NT2/D1 (cell line): Measurements from ENCODE around the gene BNC2.

Experiments
- DNase-seq: peaks from one replicate; pipeline ENCODE4 v3.0.0-alpha.2; 2011; ENCODE audit warnings: low read depth, low spot score
- H3K27me3 ChIP-seq: 2 replicates; pipeline ENCODE4 v1.6.0; 2011; ENCODE audit warnings: mild to moderate bottlenecking; ENCODE audit not compliant: insufficient read length, insufficient read depth
- H3K36me3 ChIP-seq: 2 replicates; pipeline ENCODE4 v1.6.1; 2011; ENCODE audit warnings: mild to moderate bottlenecking, low read length, mixed read lengths; ENCODE audit not compliant: insufficient read depth, insufficient read length
- H3K4me1 ChIP-seq: 2 replicates; pipeline ENCODE4 v1.5.1; 2011; ENCODE audit not compliant: insufficient read depth, insufficient read length
- H3K4me3 ChIP-seq: 2 replicates; pipeline ENCODE4 v1.5.1; 2011; ENCODE audit warnings: low read depth; ENCODE audit not compliant: insufficient read length
- H3K9ac ChIP-seq: 2 replicates; pipeline ENCODE4 v1.6.0; 2011; ENCODE audit warnings: low read depth; ENCODE audit not compliant: insufficient read length
- H3K9me3 ChIP-seq: 2 replicates; pipeline ENCODE4 v1.5.1; 2011; ENCODE audit warnings: mild to moderate bottlenecking, low read length; ENCODE audit not compliant: insufficient read depth
- SUZ12 ChIP-seq: IDR thresholded peaks from 2 replicates; pipeline ENCODE4 v1.6.1; 2011; ENCODE audit not compliant: insufficient read length, insufficient read depth; ENCODE audit errors: extremely low read depth
- YY1 ChIP-seq: IDR thresholded peaks from 2 replicates; pipeline ENCODE4 v1.6.1; 2011; ENCODE audit not compliant: insufficient read length, insufficient read depth
- ZNF274 ChIP-seq: IDR thresholded peaks from 2 replicates; pipeline ENCODE4 v1.6.1; 2011; ENCODE audit warnings: mild to moderate bottlenecking, low read depth, low read length

The BNC2 gene

GRCh38 chr9:16701347-16701746 is 169.1 kb downstream of the BNC2 start:
- Histone ChIP-seq H3K9me3 (no peaks in the 10 kb centered on the region), H3K4me1 (no peaks in the 10 kb centered on the region), H3K4me3 (no peak overlapping the region), H3K27me3 (no peaks in the 10 kb centered on the region), H3K36me3 (no peaks in the 10 kb centered on the region), H3K9ac (no peak overlapping the region)
- TF ChIP-seq ZNF274 (no peak), SUZ12 (no peak), YY1 (no peak)
- no peak for DNase-seq

GRCh38 chr9:16693616-16694015 is 176.9 kb downstream of the BNC2 start:
- Histone ChIP-seq H3K36me3 (no peaks in the 10 kb centered on the region), H3K27me3 (no peaks in the 10 kb centered on the region), H3K4me3 (no peak overlapping the region), H3K4me1 (no peaks in the 10 kb centered on the region), H3K9me3 (no peaks in the 10 kb centered on the region), H3K9ac (no peak overlapping the region)
- no peak for DNase-seq
- no peak for TF ChIP-seq SUZ12
- TF ChIP-seq ZNF274, result no peak
- TF ChIP-seq YY1, result no peak

- Histone ChIP-seq H3K4me1 (no peaks in the 10 kb centered on the region), H3K36me3 (no peaks in the 10 kb centered on the region), H3K4me3 (no peak overlapping the region), H3K9ac (no peak overlapping the region), H3K9me3 (no peaks in the 10 kb centered on the region), H3K27me3 (no peaks in the 10 kb centered on the region)
- no peak for DNase-seq
- TF ChIP-seq SUZ12, result no peak
- no peak for TF ChIP-seq YY1
- TF ChIP-seq ZNF274, result no peak
Measured at GRCh38 chr9:16690628-16691027, 179.8 kb downstream of the BNC2 start.

DNA sequence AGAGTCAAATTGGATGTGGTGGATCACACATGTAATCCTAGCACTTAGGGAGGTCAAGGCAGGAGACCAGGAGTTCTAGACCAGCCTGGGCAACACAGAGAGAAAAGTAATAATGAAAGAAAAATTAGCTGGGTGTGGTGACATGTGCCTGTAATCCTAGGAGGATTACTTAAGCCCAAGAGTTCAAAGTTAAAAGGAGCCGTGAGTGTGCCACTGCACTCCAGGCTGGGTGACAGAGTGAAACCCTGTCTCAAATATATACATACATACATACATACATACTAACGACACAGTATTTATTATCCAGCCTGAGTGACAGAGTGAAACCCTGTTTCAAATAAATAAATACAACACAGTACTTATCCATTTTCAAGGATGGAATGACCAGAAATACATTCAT is 180.3 kb downstream of the BNC2 start:
- Histone ChIP-seq H3K27me3 (no peaks in the 10 kb centered on the region), H3K9ac (no peak overlapping the region), H3K36me3 (no peaks in the 10 kb centered on the region), H3K4me1 (no peaks in the 10 kb centered on the region), H3K9me3 (no peaks in the 10 kb centered on the region), H3K4me3 (no peak overlapping the region)
- no peak for TF ChIP-seq ZNF274
- no peak for TF ChIP-seq YY1
- TF ChIP-seq SUZ12, result no peak
- no peak for DNase-seq

- H3K4me1 ChIP-seq, result no peaks in the 10 kb centered on the region
- no peak overlapping the region for H3K9ac ChIP-seq
- no peaks in the 10 kb centered on the region for H3K9me3 ChIP-seq
- no peaks in the 10 kb centered on the region for H3K27me3 ChIP-seq
- no peak for DNase-seq
- TF ChIP-seq ZNF274 (no peak), YY1 (no peak), SUZ12 (no peak)
- H3K4me3 ChIP-seq, result no peak overlapping the region
- no peaks in the 10 kb centered on the region for H3K36me3 ChIP-seq
Measured at GRCh38 chr9:16689351-16689938, 181.0 kb downstream of the BNC2 start.

GRCh38 chr9:16688814-16689213 is 181.7 kb downstream of the BNC2 start:
- H3K27me3 ChIP-seq, result no peaks in the 10 kb centered on the region
- no peak for DNase-seq

GRCh38 chr9:16687678-16688369 is 182.6 kb downstream of the BNC2 start:
- Histone ChIP-seq H3K9ac (no peak overlapping the region), H3K36me3 (no peaks in the 10 kb centered on the region), H3K9me3 (no peaks in the 10 kb centered on the region), H3K4me1 (no peaks in the 10 kb centered on the region), H3K27me3 (no peaks in the 10 kb centered on the region), H3K4me3 (no peak overlapping the region)
- TF ChIP-seq SUZ12, result no peak
- TF ChIP-seq ZNF274, result no peak
- no peak for TF ChIP-seq YY1
- DNase-seq, result no peak

More at GRCh38 chr9:16688814-16689213, 181.7 kb downstream of the BNC2 start:
- no peak overlapping the region for H3K9ac ChIP-seq
- H3K36me3 ChIP-seq, result no peaks in the 10 kb centered on the region
- no peak overlapping the region for H3K4me3 ChIP-seq
- no peak for TF ChIP-seq SUZ12
- TF ChIP-seq ZNF274, result no peak
- no peak for TF ChIP-seq YY1
- no peaks in the 10 kb centered on the region for H3K4me1 ChIP-seq
- H3K9me3 ChIP-seq, result no peaks in the 10 kb centered on the region
